GM12878 (cell line): Measurements from ENCODE around the gene COL2A1. TPM values are rescaled to one million over a fixed set of nuclear protein-coding genes. Genes with fewer than 3 reads are reported as not detected.

ENCODE experiments used
- ATAC-seq: fragments of 200-7000 bp; cut with Tn5 transposase; 3 replicates; pipeline ENCODE4 v1.9.1; 2020; ENCODE audit warnings: mild to moderate bottlenecking, moderate library complexity
- BruUV-seq: library from RNA; stranded (reverse); fragments of 400-500 nt; replicated peaks from 2 replicates; lab custom pipeline; 2021; lab: Mats Ljungman, UMichigan
- CTCF ChIA-PET: fragments of 300-600 bp; sonication (Branson Sonifier 250); formaldehyde crosslinking; extraction: SDS; loops from one replicate; lab custom pipeline; 2021; ENCODE audit warnings: inconsistent platforms; lab: Yijun Ruan, JAX
- POLR2A ChIA-PET: fragments of 350-600 bp; formaldehyde crosslinking; extraction: SDS; loops from one replicate; lab custom pipeline; 2021; ENCODE audit warnings: inconsistent platforms; lab: Charles Lee
- RAD21 ChIA-PET: fragments of 300-600 bp; sonication (Branson Sonifier 250); formaldehyde crosslinking; loops from one replicate; lab custom pipeline; 2023; ENCODE audit warnings: antibody characterized with exemption; ENCODE audit not compliant: unreplicated experiment; lab: Charles Lee
- SMC1A ChIA-PET: fragments of 300-600 bp; sonication (Branson Sonifier 250); formaldehyde crosslinking; loops from one replicate; lab custom pipeline; 2023; ENCODE audit not compliant: unreplicated experiment, uncharacterized antibody; lab: Charles Lee
- DNase-seq: peaks from one replicate; pipeline ENCODE4 v3.0.0-alpha.2; 2011; ENCODE audit warnings: low read depth, low spot score
- FAIRE-seq: peaks from 3 replicates; lab custom pipeline; 2011; peaks lifted over from hg19 to GRCh38; lab: Jason Lieb, UNC
- H2AFZ ChIP-seq: 2 replicates; pipeline ENCODE4 v1.6.0; 2011; ENCODE audit warnings: low read depth, low read length, control low read depth; ENCODE audit not compliant: control insufficient read depth
- H3K27ac ChIP-seq: 2 replicates; pipeline ENCODE4 v1.5.1; 2011; ENCODE audit warnings: control low read depth; ENCODE audit not compliant: control insufficient read depth, insufficient read depth
- H3K27me3 ChIP-seq, 2 experiments: replicated peaks in 1 of 2; 2 replicates each; pipeline versions ENCODE4 v1.6.0 to v1.6.1; 2011; ENCODE audit warnings: low read length in 1 of 2; ENCODE audit not compliant: control insufficient read depth in 2 of 2, insufficient read depth in 2 of 2
- H3K36me3 ChIP-seq, 2 experiments: 2 replicates each; pipeline ENCODE4 v1.5.1; 2011; ENCODE audit warnings: low read length in 1 of 2; ENCODE audit not compliant: control insufficient read depth in 2 of 2, insufficient read depth in 2 of 2
- H3K4me1 ChIP-seq: 2 replicates; pipeline ENCODE4 v1.6.1; 2011; ENCODE audit warnings: mild to moderate bottlenecking, low read length, moderate library complexity, mixed read lengths; ENCODE audit not compliant: control insufficient read depth, insufficient read depth
- H3K4me2 ChIP-seq: 2 replicates; pipeline ENCODE4 v1.6.0; 2011; ENCODE audit warnings: control low read depth; ENCODE audit not compliant: control insufficient read depth, insufficient read depth
- H3K4me3 ChIP-seq: fragments of 200-600 bp; sonication (generic); 2 replicates; pipeline ENCODE4 v1.5.1; 2016
- H3K79me2 ChIP-seq: 2 replicates; pipeline ENCODE4 v1.6.0; 2011; ENCODE audit warnings: low read length; ENCODE audit not compliant: control insufficient read depth, insufficient read depth
- H3K9ac ChIP-seq: 2 replicates; pipeline ENCODE4 v1.8.0; 2011; ENCODE audit warnings: low read length, control low read depth, mixed read lengths; ENCODE audit not compliant: control insufficient read depth, insufficient read depth
- H3K9me3 ChIP-seq: replicated peaks from 3 replicates; pipeline ENCODE4 v1.5.1; 2011; ENCODE audit warnings: mild to moderate bottlenecking, low read length; ENCODE audit not compliant: control insufficient read depth, insufficient read depth
- H4K20me1 ChIP-seq: 2 replicates; pipeline ENCODE4 v1.6.0; 2011; ENCODE audit not compliant: control insufficient read depth, insufficient read depth
- BCL3 ChIP-seq: IDR thresholded peaks from 2 replicates; pipeline ENCODE4 v1.6.1; 2011; ENCODE audit warnings: borderline replicate concordance, low read depth, mild to moderate bottlenecking, moderate library complexity, low read length; ENCODE audit not compliant: insufficient read depth, poor library complexity, severe bottlenecking
- CBFB ChIP-seq: IDR thresholded peaks from 2 replicates; pipeline ENCODE4 v1.6.1; 2016; ENCODE audit warnings: antibody characterized with exemption, low read depth
- CHD2 ChIP-seq: IDR thresholded peaks from 2 replicates; pipeline ENCODE4 v1.6.1; 2011; ENCODE audit warnings: low read depth, low read length, improper control_type of control experiment, borderline replicate concordance
- CUX1 ChIP-seq: IDR thresholded peaks from 2 replicates; pipeline ENCODE4 v1.6.1; 2012; ENCODE audit warnings: improper control_type of control experiment, low read depth, low read length; ENCODE audit not compliant: insufficient replicate concordance
- HDAC6 ChIP-seq: fragments of 200-600 bp; sonication (generic); IDR thresholded peaks from one replicate; pipeline ENCODE4 v1.8.0; 2017; ENCODE audit warnings: antibody characterized with exemption; ENCODE audit not compliant: unreplicated experiment
- IRF4 ChIP-seq: IDR thresholded peaks from 2 replicates; pipeline ENCODE4 v1.6.1; 2011; ENCODE audit warnings: low read depth, low read length
- MYC ChIP-seq: IDR thresholded peaks from 2 replicates; pipeline ENCODE4 v1.6.1; 2011; ENCODE audit warnings: mild to moderate bottlenecking, low read length, moderate library complexity, inconsistent platforms; ENCODE audit not compliant: insufficient read depth, insufficient replicate concordance, insufficient read length, severe bottlenecking
- NR2C1 ChIP-seq: fragments of 450-650 bp; IDR thresholded peaks from 2 replicates; pipeline ENCODE4 v1.6.1; 2017; ENCODE audit warnings: antibody characterized with exemption, mild to moderate bottlenecking, moderate library complexity
- NR2C2 ChIP-seq: IDR thresholded peaks from 2 replicates; pipeline ENCODE4 v1.6.1; 2011; ENCODE audit warnings: borderline replicate concordance, low read depth; ENCODE audit not compliant: control insufficient read depth, insufficient read length
- RAD51 ChIP-seq: fragments of 450-650 bp; IDR thresholded peaks from 2 replicates; pipeline ENCODE4 v1.6.1; 2016; ENCODE audit warnings: moderate library complexity, mild to moderate bottlenecking, inconsistent platforms
- ZZZ3 ChIP-seq: IDR thresholded peaks from 2 replicates; pipeline ENCODE4 v1.6.1; 2011; ENCODE audit warnings: low read depth; ENCODE audit not compliant: control insufficient read depth, insufficient read length
- WGBS: methylation state at CpG from one replicate; pipeline ENCODE4 v1.1.6; 2016; ENCODE audit warnings: low lambda C conversion rate; ENCODE audit not compliant: insufficient replicate concordance, insufficient coverage; ENCODE audit errors: missing lambda C conversion rate; 5-methylcytosine and 5-hydroxymethylcytosine counted together
- in situ Hi-C: fragments of 300-500 bp; cut with MboI; formaldehyde crosslinking; loops from 9 replicates; pipeline ENCODE4 v1.14.3; 2018; ENCODE audit warnings: mixed read lengths
- intact Hi-C: fragments of 100-400 bp; cut with micrococcal nuclease; formaldehyde crosslinking; loops from one replicate; pipeline ENCODE4 v1.14.2; 2022; ENCODE audit not compliant: unreplicated experiment
- polyA plus RNA-seq, 11 experiments: library from polyadenylated mRNA; depleted of rRNA in 4 of 11; unstranded in 6 of 11; stranded (reverse) in 5 of 11; fragments of >200 nt; fragmentation: Nextera tagmentation in 4 of 11; fragmentation: Illumina TruSeq in 1 of 11; extraction: Ambion mirVana in 4 of 11; extraction: Trizol in 1 of 11; gene quantifications; 1 replicate in 1 of 11; 2 replicates in 10 of 11; pipeline versions ENCODE4 v1.2.1 to v1.2.3, GENCODE V29; 2011 to 2016; ENCODE audit warnings: inconsistent platforms in 2 of 11, missing spikeins in 2 of 11, low read depth in 1 of 11
- total RNA-seq, 4 experiments: library from RNA; depleted of rRNA in 3 of 4; stranded (reverse); fragments of >200 nt in 3 of 4; fragmentation: Illumina TruSeq in 1 of 4; extraction: Trizol in 1 of 4; gene quantifications; 2 replicates each; pipeline versions ENCODE4 v1.2.1 to v1.2.3, GENCODE V29; 2013 to 2021
- TF ChIP-seq, protein P1 (sequence below): fragments of 450-650 bp; IDR thresholded peaks from 2 replicates; pipeline ENCODE4 v1.6.1; 2017; ENCODE audit warnings: low read depth, mild to moderate bottlenecking, moderate library complexity
- TF ChIP-seq, protein P2 (sequence below): fragments of 450-650 bp; IDR thresholded peaks from 2 replicates; pipeline ENCODE4 v1.6.1; 2016; ENCODE audit warnings: mild to moderate bottlenecking

COL2A1 gene
- total and polyA plus RNA-seq, 10 of the 15 experiments (the other 5 are each of a cell fraction or from before 2014, with no cell fraction given): 0.06 to 0.67 (median 0.19) TPM; not detected in 1

DNA sequence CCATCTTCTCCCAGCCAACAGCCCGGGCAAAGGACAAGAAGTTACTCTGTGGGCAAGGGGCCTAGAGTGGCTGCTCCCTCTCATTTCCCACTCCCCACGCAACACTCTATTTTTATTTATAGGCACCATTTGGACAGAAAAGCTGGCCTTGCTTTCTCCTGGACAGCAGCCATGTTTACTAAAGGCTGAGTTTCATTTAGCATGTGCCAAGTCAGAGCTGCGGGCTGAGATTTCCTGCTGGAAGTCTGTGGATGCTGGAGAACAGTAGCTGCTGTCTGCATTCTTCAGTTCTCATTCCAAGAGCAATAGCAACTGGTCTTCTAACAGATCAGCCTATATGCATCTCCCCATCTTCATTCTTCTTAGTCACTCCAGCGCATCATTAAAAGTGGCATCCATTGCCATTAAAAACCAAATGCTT lies 8.3 kb downstream of the COL2A1 start:
- H3K4me2 ChIP-seq: no peak overlapping the region
- no peak for FAIRE-seq
- no peaks in the 10 kb centered on the region for H3K79me2 ChIP-seq
- intact Hi-C loops: no loop called here
- BruUV-seq: no TSS peak
- no peak overlapping the region for H3K4me3 ChIP-seq
- H3K9me3 ChIP-seq: no peaks in the 10 kb centered on the region
- H4K20me1 ChIP-seq: no peaks in the 10 kb centered on the region
- RAD21 ChIA-PET: no interaction called here
- H3K4me1 ChIP-seq: no peaks in the 10 kb centered on the region
- no peak overlapping the region for H2AFZ ChIP-seq
- TF ChIP-seq ZZZ3 (no peak), NR2C1 (no peak), HDAC6 (no peak), BCL3 (no peak), NR2C2 (no peak), MYC (no peak), CUX1 (no peak), CHD2 (no peak), RAD51 (no peak), IRF4 (no peak), CBFB (no peak)
- TF ChIP-seq, protein P1, sequence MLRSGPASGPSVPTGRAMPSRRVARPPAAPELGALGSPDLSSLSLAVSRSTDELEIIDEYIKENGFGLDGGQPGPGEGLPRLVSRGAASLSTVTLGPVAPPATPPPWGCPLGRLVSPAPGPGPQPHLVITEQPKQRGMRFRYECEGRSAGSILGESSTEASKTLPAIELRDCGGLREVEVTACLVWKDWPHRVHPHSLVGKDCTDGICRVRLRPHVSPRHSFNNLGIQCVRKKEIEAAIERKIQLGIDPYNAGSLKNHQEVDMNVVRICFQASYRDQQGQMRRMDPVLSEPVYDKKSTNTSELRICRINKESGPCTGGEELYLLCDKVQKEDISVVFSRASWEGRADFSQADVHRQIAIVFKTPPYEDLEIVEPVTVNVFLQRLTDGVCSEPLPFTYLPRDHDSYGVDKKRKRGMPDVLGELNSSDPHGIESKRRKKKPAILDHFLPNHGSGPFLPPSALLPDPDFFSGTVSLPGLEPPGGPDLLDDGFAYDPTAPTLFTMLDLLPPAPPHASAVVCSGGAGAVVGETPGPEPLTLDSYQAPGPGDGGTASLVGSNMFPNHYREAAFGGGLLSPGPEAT: no peak
- TF ChIP-seq, protein P2, sequence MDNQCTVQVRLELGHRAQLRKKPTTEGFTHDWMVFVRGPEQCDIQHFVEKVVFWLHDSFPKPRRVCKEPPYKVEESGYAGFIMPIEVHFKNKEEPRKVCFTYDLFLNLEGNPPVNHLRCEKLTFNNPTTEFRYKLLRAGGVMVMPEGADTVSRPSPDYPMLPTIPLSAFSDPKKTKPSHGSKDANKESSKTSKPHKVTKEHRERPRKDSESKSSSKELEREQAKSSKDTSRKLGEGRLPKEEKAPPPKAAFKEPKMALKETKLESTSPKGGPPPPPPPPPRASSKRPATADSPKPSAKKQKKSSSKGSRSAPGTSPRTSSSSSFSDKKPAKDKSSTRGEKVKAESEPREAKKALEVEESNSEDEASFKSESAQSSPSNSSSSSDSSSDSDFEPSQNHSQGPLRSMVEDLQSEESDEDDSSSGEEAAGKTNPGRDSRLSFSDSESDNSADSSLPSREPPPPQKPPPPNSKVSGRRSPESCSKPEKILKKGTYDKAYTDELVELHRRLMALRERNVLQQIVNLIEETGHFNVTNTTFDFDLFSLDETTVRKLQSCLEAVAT: no peak
- TF ChIP-seq, all 136 proteins: peak for 0
- DNase-seq (no peak), ATAC-seq (no peak)
- WGBS: 58% methylated on average over 4 of the region's 4 CpGs
- ChIA-PET SMC1A (no interaction called here), CTCF (interaction anchor here (0.7 kb wide), 1 partner anchor 1307 kb away, joined by 3 read pairs; no protein-coding TSS in a partner anchor), POLR2A (no interaction called here)
- Histone ChIP-seq H3K36me3 (no peaks in the 10 kb centered on the region), H3K9ac (no peak overlapping the region), H3K27me3 (peaks cover 3 to 7% of the 10 kb centered on the region in 2 experiments; a peak in 3 of 4 replicates), H3K27ac (no peak overlapping the region)
- in situ Hi-C loops: no loop called here
